ENCODE measurements around the gene KAZALD1.

- TF ChIP-seq CTCF (IDR thresholded peaks at IDR 0.05; ENCODE audit: low read length) (no peak), EZH2 (IDR thresholded peaks at IDR 0.05; ENCODE audit: borderline replicate concordance, low read length) (no peak)
These were observed 28.8 kb downstream of the KAZALD1 start for GRCh38 chr10:101090597-101090996.

All from OCI-LY1 (cell line).